GM06990 (cell line): ENCODE measurements around the gene ZKSCAN1.

Experiments
- DNase-seq: peaks from one replicate; pipeline ENCODE4 v3.0.0-alpha.2; 2011; ENCODE audit not compliant: insufficient read length; ENCODE audit errors: extremely low read depth
- H3K27me3 ChIP-seq: replicated peaks from 2 replicates; pipeline ENCODE4 v1.6.0; 2011; ENCODE audit warnings: low read length; ENCODE audit not compliant: control insufficient read depth, insufficient read depth
- H3K36me3 ChIP-seq: 2 replicates; pipeline ENCODE4 v1.5.1; 2011; ENCODE audit warnings: low read length; ENCODE audit not compliant: control insufficient read depth, insufficient read depth
- H3K4me3 ChIP-seq: replicated peaks from 2 replicates; pipeline ENCODE4 v1.5.1; 2011; ENCODE audit warnings: low read depth, mild to moderate bottlenecking, control low read depth, low read length
- TF ChIP-seq, protein P1 (sequence below): IDR thresholded peaks from 2 replicates; pipeline ENCODE4 v1.5.1; 2011; ENCODE audit warnings: low read length, control low read depth, mild to moderate bottlenecking, inconsistent platforms; ENCODE audit not compliant: insufficient read depth, poor library complexity, severe bottlenecking

The ZKSCAN1 gene

DNA sequence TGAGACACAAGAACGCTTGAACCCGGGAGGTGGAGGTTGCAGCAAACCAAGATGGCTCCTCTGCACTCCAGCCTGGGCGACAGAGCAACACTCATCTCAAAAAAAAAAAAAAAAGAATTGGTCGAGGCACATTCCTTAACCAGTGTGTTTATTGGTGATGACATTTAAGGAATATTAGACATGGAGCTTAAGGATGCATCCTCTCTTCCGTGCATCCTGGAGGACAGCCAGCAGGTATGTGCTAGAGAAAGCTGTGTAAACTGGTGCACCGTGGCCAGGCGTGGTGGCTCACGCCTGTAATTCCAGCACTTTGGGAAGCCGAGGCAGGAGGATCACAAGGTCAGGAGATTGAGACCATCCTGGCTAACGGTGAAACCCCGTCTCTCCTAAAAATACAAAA is 11.8 kb downstream of the ZKSCAN1 start:
- DNase-seq = no peak
- Histone ChIP-seq H3K27me3 (no peaks in the 10 kb centered on the region), H3K4me3 (no peak overlapping the region), H3K36me3 (peaks cover 33% of the 10 kb centered on the region)
- TF ChIP-seq, protein P1, sequence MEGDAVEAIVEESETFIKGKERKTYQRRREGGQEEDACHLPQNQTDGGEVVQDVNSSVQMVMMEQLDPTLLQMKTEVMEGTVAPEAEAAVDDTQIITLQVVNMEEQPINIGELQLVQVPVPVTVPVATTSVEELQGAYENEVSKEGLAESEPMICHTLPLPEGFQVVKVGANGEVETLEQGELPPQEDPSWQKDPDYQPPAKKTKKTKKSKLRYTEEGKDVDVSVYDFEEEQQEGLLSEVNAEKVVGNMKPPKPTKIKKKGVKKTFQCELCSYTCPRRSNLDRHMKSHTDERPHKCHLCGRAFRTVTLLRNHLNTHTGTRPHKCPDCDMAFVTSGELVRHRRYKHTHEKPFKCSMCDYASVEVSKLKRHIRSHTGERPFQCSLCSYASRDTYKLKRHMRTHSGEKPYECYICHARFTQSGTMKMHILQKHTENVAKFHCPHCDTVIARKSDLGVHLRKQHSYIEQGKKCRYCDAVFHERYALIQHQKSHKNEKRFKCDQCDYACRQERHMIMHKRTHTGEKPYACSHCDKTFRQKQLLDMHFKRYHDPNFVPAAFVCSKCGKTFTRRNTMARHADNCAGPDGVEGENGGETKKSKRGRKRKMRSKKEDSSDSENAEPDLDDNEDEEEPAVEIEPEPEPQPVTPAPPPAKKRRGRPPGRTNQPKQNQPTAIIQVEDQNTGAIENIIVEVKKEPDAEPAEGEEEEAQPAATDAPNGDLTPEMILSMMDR = no peak

DNA sequence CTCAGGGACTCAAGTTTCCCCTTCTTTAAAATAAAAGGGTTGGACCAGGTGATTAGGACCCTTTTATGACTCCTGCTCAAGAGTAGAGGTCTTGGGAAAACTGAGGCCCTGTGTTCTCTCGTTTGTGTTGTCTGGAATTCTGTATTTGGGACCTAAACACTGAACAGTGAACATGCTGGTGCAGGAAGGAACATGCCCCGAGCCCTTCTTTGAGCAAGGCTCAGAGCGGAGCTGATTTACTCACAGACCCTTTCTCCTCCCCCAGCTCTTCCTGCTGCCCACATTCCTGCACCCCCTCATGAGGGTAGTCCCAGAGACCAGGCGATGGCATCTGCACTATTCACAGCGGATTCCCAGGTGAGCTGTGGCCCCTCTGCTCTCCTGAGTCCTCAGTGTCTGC is 14.2 kb downstream of the ZKSCAN1 start:
- peaks cover 28% of the 10 kb centered on the region for H3K36me3 ChIP-seq

DNA sequence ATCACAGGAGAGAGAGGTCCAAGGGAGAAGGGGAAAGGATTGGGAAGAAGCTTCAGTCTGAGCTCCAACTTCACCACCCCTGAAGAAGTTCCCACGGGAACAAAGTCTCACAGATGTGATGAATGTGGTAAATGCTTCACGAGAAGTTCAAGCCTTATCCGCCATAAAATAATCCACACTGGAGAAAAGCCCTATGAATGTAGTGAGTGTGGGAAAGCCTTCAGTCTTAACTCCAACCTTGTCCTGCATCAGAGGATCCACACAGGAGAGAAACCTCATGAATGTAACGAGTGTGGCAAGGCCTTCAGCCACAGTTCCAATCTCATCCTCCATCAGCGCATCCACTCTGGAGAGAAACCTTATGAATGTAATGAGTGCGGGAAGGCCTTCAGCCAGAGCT is 18.1 kb downstream of the ZKSCAN1 start:
- Histone ChIP-seq H3K4me3 (no peak overlapping the region), H3K27me3 (no peaks in the 10 kb centered on the region), H3K36me3 (peaks cover 22% of the 10 kb centered on the region)
- no peak for DNase-seq
- TF ChIP-seq, protein P1 = no peak

More for the DNA sequence above, 14.2 kb downstream of the ZKSCAN1 start:
- no peak for DNase-seq
- TF ChIP-seq, protein P1 = no peak
- Histone ChIP-seq H3K27me3 (no peaks in the 10 kb centered on the region), H3K4me3 (no peak overlapping the region)

DNA sequence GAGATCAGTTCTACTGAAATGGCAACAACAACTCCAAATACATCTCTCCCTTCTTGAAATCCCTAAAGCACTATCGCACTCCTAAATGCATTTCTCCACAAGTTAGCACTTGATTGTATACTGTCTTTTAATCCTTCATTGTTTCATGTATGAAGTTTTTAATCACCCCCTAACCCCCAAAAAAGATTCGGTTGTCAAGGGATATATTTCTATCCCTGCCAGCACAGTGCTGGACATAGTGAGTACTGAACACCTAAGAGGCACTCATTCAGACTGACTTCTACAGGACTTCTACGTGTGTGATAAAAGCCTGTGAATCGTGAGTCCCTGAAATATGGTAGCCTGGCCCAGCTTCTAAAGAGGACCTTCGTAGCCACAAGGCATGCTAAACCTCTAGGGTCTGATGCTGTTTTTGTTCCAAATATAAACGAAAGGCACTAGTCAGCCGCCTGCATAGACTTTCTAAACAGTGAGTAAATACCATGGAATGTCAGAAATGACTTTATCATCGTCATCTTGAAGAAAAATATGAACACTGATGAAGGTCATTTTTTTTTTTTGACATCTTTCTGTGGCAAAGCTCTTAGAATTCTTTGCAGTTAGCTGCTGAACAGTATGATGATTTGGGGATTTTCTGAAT is 19.6 kb downstream of the ZKSCAN1 start:
- peaks cover 18% of the 10 kb centered on the region for H3K36me3 ChIP-seq
- TF ChIP-seq, protein P1 = no peak
- no peak overlapping the region for H3K4me3 ChIP-seq
- DNase-seq = no peak
- no peaks in the 10 kb centered on the region for H3K27me3 ChIP-seq

DNA sequence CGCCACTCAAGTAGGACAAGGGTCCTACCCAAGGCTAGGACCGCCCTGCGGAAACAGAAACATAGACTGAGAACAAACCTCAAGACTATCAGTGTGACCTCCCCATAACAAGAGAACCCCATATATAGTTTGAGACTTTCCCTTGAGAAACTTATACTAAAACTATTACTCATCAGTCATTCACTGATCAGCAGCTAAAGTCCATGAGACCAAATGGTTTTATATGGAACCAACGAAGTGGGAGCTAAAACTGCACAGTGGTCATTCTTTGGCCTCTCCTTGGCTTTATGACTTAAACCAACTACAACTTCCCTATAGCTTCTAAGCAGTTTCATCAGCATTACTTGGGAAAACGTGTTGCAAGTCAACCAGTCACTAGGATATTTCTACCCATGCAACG is 20.5 kb downstream of the ZKSCAN1 start:
- no peak for DNase-seq
- no peaks in the 10 kb centered on the region for H3K27me3 ChIP-seq
- peaks cover 13% of the 10 kb centered on the region for H3K36me3 ChIP-seq
- TF ChIP-seq, protein P1 = no peak
- no peak overlapping the region for H3K4me3 ChIP-seq

DNA sequence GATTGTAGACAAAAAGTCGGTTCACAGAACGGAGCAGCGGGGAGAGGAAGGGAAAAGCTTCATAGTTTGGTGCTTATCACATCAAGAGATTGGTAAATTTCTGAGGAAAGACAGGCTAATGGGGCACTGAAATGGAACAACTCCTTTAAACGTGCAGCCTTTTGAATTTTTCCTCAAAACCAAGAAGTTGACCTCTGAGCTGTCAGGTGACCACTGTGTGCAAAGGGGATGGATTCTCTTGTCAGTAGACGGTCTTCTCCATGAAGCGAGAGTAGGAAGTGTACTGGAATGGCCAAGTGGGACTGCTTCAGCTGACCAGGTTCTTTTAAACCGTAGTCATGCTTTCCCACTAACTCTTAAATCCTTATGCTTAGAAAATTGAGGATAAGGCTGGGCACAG is 22.9 kb downstream of the ZKSCAN1 start:
- H3K27me3 ChIP-seq = no peaks in the 10 kb centered on the region
- no peak overlapping the region for H3K4me3 ChIP-seq
- TF ChIP-seq, protein P1 = no peak
- peaks cover 7% of the 10 kb centered on the region for H3K36me3 ChIP-seq
- DNase-seq = no peak
